Measurements from ENCODE around the gene ANO9.

- TF ChIP-seq CTCF (IDR thresholded peaks at IDR 0.05) (no peak), POLR2A (IDR thresholded peaks at IDR 0.05) (no peak)
These were observed 73.8 kb downstream of the ANO9 start for GRCh38 chr11:367956-368413.
